ENCODE results near the gene INSYN1. TPM values are rescaled to one million over a fixed set of nuclear protein-coding genes. Genes with fewer than 3 reads are reported as not detected.

Gene INSYN1
- total and polyA plus RNA-seq, 2 of the 13 experiments (the other 11 are each of a cell fraction or from before 2014, with no cell fraction given): not detected

DNA sequence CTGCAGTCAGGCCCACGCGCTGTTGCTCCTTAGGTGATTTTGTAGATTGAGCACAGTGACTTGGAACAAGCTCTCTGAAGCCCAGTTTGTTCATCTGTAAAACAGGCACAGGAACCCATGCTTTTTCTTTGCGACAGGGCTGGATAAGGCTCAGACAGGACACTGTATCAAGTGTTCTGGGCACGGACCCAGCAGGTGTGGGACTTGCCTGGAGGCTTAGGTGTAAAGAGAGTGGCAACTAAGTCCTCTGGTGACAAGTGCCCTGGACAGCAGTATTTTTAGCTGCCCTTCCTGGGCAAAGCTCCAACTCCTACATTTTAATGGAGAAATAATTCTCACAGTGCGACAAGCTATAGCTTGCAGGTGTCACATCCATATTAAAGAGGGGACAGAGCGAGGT lies 36.7 kb downstream of the INSYN1 start (continued):
- TF ChIP-seq TARDBP (CRISPR knock-in tag; IDR thresholded peaks at IDR 0.05): no peak

DNA sequence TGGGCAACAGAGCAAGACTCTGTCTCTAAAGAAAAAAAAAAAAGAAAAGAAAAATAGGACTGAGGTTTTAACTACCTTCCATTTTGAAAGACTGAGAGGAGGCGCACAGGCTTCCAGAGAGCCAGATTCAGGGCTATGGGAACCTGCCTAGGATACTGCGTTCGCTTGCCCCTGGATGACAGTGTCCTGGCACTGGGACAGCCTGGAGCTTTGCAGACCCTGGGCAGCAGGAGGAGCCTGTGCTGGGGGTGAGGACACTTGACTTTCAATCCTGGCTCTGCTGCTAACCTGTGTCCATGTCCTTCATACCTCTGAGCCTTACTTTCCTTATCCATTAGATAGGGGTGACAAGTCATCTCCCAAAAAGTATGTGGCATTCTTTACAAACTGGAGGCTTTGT lies 37.7 kb downstream of the INSYN1 start:
- Histone ChIP-seq H3K27me3 (ENCODE audit: control insufficient read depth in 1 of 2, insufficient read depth in 2 of 2, low read length in 2 of 2) (peaks cover 3 to 8% of the 10 kb centered on the region in 2 experiments; a peak in 2 of 5 replicates), H3K9me3 (ENCODE audit: low read length) (no peaks in the 10 kb centered on the region), H3K4me2 (ENCODE audit: low read depth, low read length) (no peak overlapping the region), H3K36me3 (replicated peaks in 1 of 2; ENCODE audit: control insufficient read depth in 1 of 2, insufficient read depth in 2 of 2, low read length in 2 of 2) (peaks cover 1 to 13% of the 10 kb centered on the region in 2 experiments; a peak in 3 of 5 replicates), H4K20me1 (ENCODE audit: insufficient read depth, low read length) (no peaks in the 10 kb centered on the region), H3K9ac (ENCODE audit: insufficient read depth, low read depth, low read length) (no peak overlapping the region), H3K27ac (ENCODE audit: extremely low read length, insufficient read depth, low read length) (no peak overlapping the region), H3K4me3 (replicated peaks in 1 of 3; ENCODE audit: insufficient read depth in 1 of 3, low read depth in 2 of 3, low read length in 3 of 3) (no peak overlapping the region), H3K79me2 (ENCODE audit: insufficient read depth, low read length) (no peaks in the 10 kb centered on the region), H2AFZ (ENCODE audit: low read length) (no peak overlapping the region), H3K4me1 (ENCODE audit: insufficient read depth, low read length) (no peaks in the 10 kb centered on the region)
- 94% methylated on average over 3 of the region's 3 CpGs for WGBS (ENCODE audit: low lambda C conversion rate)
- DNase-seq (ENCODE audit: low spot score) (no peak), ATAC-seq (peak; percentile 59), FAIRE-seq (no peak)
- TF ChIP-seq POLR2AphosphoS5 (IDR thresholded peaks at IDR 0.05; ENCODE audit: low read depth, low read length): 0 out of 2 replicates have a peak, but pooled peaks have one; percentile 34
- TF ChIP-seq, protein P1, sequence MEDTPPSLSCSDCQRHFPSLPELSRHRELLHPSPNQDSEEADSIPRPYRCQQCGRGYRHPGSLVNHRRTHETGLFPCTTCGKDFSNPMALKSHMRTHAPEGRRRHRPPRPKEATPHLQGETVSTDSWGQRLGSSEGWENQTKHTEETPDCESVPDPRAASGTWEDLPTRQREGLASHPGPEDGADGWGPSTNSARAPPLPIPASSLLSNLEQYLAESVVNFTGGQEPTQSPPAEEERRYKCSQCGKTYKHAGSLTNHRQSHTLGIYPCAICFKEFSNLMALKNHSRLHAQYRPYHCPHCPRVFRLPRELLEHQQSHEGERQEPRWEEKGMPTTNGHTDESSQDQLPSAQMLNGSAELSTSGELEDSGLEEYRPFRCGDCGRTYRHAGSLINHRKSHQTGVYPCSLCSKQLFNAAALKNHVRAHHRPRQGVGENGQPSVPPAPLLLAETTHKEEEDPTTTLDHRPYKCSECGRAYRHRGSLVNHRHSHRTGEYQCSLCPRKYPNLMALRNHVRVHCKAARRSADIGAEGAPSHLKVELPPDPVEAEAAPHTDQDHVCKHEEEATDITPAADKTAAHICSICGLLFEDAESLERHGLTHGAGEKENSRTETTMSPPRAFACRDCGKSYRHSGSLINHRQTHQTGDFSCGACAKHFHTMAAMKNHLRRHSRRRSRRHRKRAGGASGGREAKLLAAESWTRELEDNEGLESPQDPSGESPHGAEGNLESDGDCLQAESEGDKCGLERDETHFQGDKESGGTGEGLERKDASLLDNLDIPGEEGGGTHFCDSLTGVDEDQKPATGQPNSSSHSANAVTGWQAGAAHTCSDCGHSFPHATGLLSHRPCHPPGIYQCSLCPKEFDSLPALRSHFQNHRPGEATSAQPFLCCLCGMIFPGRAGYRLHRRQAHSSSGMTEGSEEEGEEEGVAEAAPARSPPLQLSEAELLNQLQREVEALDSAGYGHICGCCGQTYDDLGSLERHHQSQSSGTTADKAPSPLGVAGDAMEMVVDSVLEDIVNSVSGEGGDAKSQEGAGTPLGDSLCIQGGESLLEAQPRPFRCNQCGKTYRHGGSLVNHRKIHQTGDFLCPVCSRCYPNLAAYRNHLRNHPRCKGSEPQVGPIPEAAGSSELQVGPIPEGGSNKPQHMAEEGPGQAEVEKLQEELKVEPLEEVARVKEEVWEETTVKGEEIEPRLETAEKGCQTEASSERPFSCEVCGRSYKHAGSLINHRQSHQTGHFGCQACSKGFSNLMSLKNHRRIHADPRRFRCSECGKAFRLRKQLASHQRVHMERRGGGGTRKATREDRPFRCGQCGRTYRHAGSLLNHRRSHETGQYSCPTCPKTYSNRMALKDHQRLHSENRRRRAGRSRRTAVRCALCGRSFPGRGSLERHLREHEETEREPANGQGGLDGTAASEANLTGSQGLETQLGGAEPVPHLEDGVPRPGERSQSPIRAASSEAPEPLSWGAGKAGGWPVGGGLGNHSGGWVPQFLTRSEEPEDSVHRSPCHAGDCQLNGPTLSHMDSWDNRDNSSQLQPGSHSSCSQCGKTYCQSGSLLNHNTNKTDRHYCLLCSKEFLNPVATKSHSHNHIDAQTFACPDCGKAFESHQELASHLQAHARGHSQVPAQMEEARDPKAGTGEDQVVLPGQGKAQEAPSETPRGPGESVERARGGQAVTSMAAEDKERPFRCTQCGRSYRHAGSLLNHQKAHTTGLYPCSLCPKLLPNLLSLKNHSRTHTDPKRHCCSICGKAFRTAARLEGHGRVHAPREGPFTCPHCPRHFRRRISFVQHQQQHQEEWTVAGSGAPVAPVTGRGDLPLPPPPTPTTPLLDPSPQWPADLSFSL (CRISPR knock-in tag; IDR thresholded peaks at IDR 0.05): no peak
- in situ Hi-C loops (cut with HindIII; ENCODE audit: extremely low pct_ligation_motif_present, low pct_unique_long_range_greater_than_20kb): no loop called here
- intact Hi-C loops (cut with micrococcal nuclease; ENCODE audit: unreplicated experiment): no loop called here
- ChIA-PET CTCF (ENCODE audit: low intra/inter-chr PET ratio, low total read pairs) (no interaction called here), POLR2A (no interaction called here)
- BruUV-seq (replicated peaks): no TSS peak

Data from HepG2 (cell line).